Measurements from ENCODE around the gene SLC25A45.

SLC25A45 gene

GRCh38 chr11:65382033-65382803 lies at the start of gene SLC25A45:
TSS of gene SLC25A45 (minus strand) at chr11:65382646. CDS start at chr11:65381951, 695 bp downstream.
- DNase-seq (ENCODE audit: low spot score) = peak; percentile 90

- no peak for DNase-seq (ENCODE audit: low spot score)
Measured at GRCh38 chr11:65431451-65432099, 49.1 kb upstream of the SLC25A45 start.

GRCh38 chr11:65430406-65431217 lies 48.2 kb upstream of the SLC25A45 start:
- peak; percentile 2 for DNase-seq (ENCODE audit: low spot score)

GRCh38 chr11:65429724-65430405 lies 47.4 kb upstream of the SLC25A45 start:
- peak; percentile 27 for DNase-seq (ENCODE audit: low spot score)

- peak; percentile 3 for DNase-seq (ENCODE audit: low spot score)
Measured at GRCh38 chr11:65429068-65429681, 46.7 kb upstream of the SLC25A45 start.

- no peak for DNase-seq (ENCODE audit: low spot score)
Measured at GRCh38 chr11:65428578-65429067, 46.2 kb upstream of the SLC25A45 start.

GRCh38 chr11:65427691-65428577 lies 45.5 kb upstream of the SLC25A45 start:
- DNase-seq (ENCODE audit: low spot score) = no peak

GRCh38 chr11:65426839-65427690 lies 44.6 kb upstream of the SLC25A45 start:
- DNase-seq (ENCODE audit: low spot score) = peak; percentile 7

GRCh38 chr11:65425971-65426838 lies 43.8 kb upstream of the SLC25A45 start:
- peak; percentile 7 for DNase-seq (ENCODE audit: low spot score)

GRCh38 chr11:65425105-65425970 lies 42.9 kb upstream of the SLC25A45 start:
- no peak for DNase-seq (ENCODE audit: low spot score)

- DNase-seq (ENCODE audit: low spot score) = no peak
Measured at GRCh38 chr11:65424205-65425104, 42.0 kb upstream of the SLC25A45 start.

GRCh38 chr11:65423516-65424204 lies 41.2 kb upstream of the SLC25A45 start:
- no peak for DNase-seq (ENCODE audit: low spot score)

GRCh38 chr11:65422633-65423515 lies 40.4 kb upstream of the SLC25A45 start, which contains the start of gene NEAT1:
TSS of gene NEAT1 (plus strand) at chr11:65422798.
- DNase-seq (ENCODE audit: low spot score) = peak; percentile 73

GRCh38 chr11:65421794-65422632 lies 39.6 kb upstream of the SLC25A45 start:
- DNase-seq (ENCODE audit: low spot score) = peak; percentile 87

Measured in AG08396 (cell line).